OCI-LY1 (cell line): ENCODE results near the gene CACNA1B.

ENCODE experiments used
- H2AFZ ChIP-seq: fragments of 200-600 bp; sonication (generic), shearing (Covaris generic); 2 replicates; pipeline ENCODE4 v1.6.0; 2014; ENCODE audit warnings: antibody characterized with exemption, mild to moderate bottlenecking, low read length
- H3F3A ChIP-seq: fragments of 200-600 bp; sonication (generic), shearing (Covaris generic); 2 replicates; pipeline ENCODE4 v1.6.0; 2014; ENCODE audit warnings: mild to moderate bottlenecking, antibody characterized with exemption, low read length, moderate library complexity; ENCODE audit not compliant: insufficient read depth
- H3K27ac ChIP-seq: fragments of 200-600 bp; sonication (generic); 2 replicates; pipeline ENCODE4 v1.5.1; 2014; ENCODE audit warnings: low read length, mixed run types, mild to moderate bottlenecking, low read depth; ENCODE audit not compliant: poor library complexity, severe bottlenecking
- H3K27me3 ChIP-seq: fragments of 200-600 bp; sonication (generic); 2 replicates; pipeline ENCODE4 v1.6.0; 2014; ENCODE audit warnings: antibody characterized with exemption, mild to moderate bottlenecking, low read length, moderate library complexity; ENCODE audit not compliant: insufficient read depth
- H3K36me3 ChIP-seq: fragments of 200-600 bp; sonication (generic); 2 replicates; pipeline ENCODE4 v1.6.1; 2014; ENCODE audit warnings: mild to moderate bottlenecking, antibody characterized with exemption, low read length, moderate library complexity, mixed read lengths; ENCODE audit not compliant: insufficient read depth
- H3K4me1 ChIP-seq: fragments of 200-600 bp; sonication (generic); 2 replicates; pipeline ENCODE4 v1.5.1; 2014; ENCODE audit warnings: mild to moderate bottlenecking, low read length, moderate library complexity; ENCODE audit not compliant: insufficient read depth, severe bottlenecking
- H3K4me2 ChIP-seq: fragments of 200-600 bp; sonication (generic), shearing (Covaris generic); 2 replicates; pipeline ENCODE4 v1.6.1; 2014; ENCODE audit warnings: low read length
- H3K4me3 ChIP-seq: fragments of 200-600 bp; sonication (generic); 2 replicates; pipeline ENCODE4 v1.5.1; 2014; ENCODE audit warnings: low read length, low read depth, mild to moderate bottlenecking, mixed read lengths; ENCODE audit not compliant: poor library complexity, severe bottlenecking
- H3K79me2 ChIP-seq: fragments of 200-600 bp; shearing (Covaris generic); 2 replicates; pipeline ENCODE4 v1.6.1; 2016; ENCODE audit warnings: mixed run types, low read length, mixed read lengths; ENCODE audit not compliant: insufficient read depth
- H3K9ac ChIP-seq: fragments of 200-600 bp; sonication (generic), shearing (Covaris generic); 2 replicates; pipeline ENCODE4 v1.6.1; 2014; ENCODE audit warnings: mild to moderate bottlenecking, low read length, mixed read lengths
- H3K9me2 ChIP-seq: fragments of 200-600 bp; sonication (generic), shearing (Covaris generic); 2 replicates; pipeline ENCODE4 v1.6.1; 2014; ENCODE audit warnings: low read depth, mild to moderate bottlenecking, low read length, mixed read lengths
- H3K9me3 ChIP-seq: fragments of 200-600 bp; shearing (Covaris generic); 2 replicates; pipeline ENCODE4 v1.6.1; 2014; ENCODE audit warnings: low read length, mixed read lengths
- H4K20me1 ChIP-seq: fragments of 200-600 bp; sonication (generic), shearing (Covaris generic); 2 replicates; pipeline ENCODE4 v1.6.0; 2016; ENCODE audit warnings: mild to moderate bottlenecking, low read length; ENCODE audit not compliant: insufficient read depth
- CTCF ChIP-seq: fragments of 200-600 bp; sonication (generic), shearing (Covaris generic); IDR thresholded peaks from 2 replicates; pipeline ENCODE4 v1.5.1; 2017; ENCODE audit warnings: mild to moderate bottlenecking, antibody characterized with exemption, low read length, moderate library complexity, mixed read lengths
- EZH2 ChIP-seq: fragments of 200-600 bp; sonication (generic), shearing (Covaris generic); IDR thresholded peaks from 2 replicates; pipeline ENCODE4 v1.8.0; 2017; ENCODE audit warnings: borderline replicate concordance, mixed run types, mild to moderate bottlenecking, antibody characterized with exemption, low read length, moderate library complexity, mixed read lengths

CACNA1B gene

GRCh38 chr9:138121438-138122050 is 244.0 kb downstream of the CACNA1B start:
- no peaks in the 10 kb centered on the region for H3K4me1 ChIP-seq
- H3K27ac ChIP-seq = no peak overlapping the region
- H3K9me2 ChIP-seq = no peaks in the 10 kb centered on the region
- no peaks in the 10 kb centered on the region for H3K36me3 ChIP-seq
- H3F3A ChIP-seq = no peaks in the 10 kb centered on the region
- no peaks in the 10 kb centered on the region for H3K79me2 ChIP-seq
- H4K20me1 ChIP-seq = no peaks in the 10 kb centered on the region
- TF ChIP-seq CTCF (no peak), EZH2 (no peak)
- no peak overlapping the region for H2AFZ ChIP-seq
- no peak overlapping the region for H3K4me3 ChIP-seq
- no peaks in the 10 kb centered on the region; the same call in 1 of the 2 replicates for H3K27me3 ChIP-seq
- H3K4me2 ChIP-seq = no peak overlapping the region
- H3K9me3 ChIP-seq = no peaks in the 10 kb centered on the region
- no peak overlapping the region for H3K9ac ChIP-seq

- H3K36me3 ChIP-seq = no peaks in the 10 kb centered on the region
- H4K20me1 ChIP-seq = no peaks in the 10 kb centered on the region
- TF ChIP-seq CTCF (no peak), EZH2 (no peak)
- no peaks in the 10 kb centered on the region for H3K9me3 ChIP-seq
- no peaks in the 10 kb centered on the region for H3F3A ChIP-seq
- no peaks in the 10 kb centered on the region; the same call in 1 of the 2 replicates for H3K27me3 ChIP-seq
- H2AFZ ChIP-seq = no peak overlapping the region
- H3K27ac ChIP-seq = no peak overlapping the region
- H3K9ac ChIP-seq = no peak overlapping the region
- H3K79me2 ChIP-seq = no peaks in the 10 kb centered on the region
- no peak overlapping the region for H3K4me3 ChIP-seq
- H3K9me2 ChIP-seq = no peaks in the 10 kb centered on the region
- no peaks in the 10 kb centered on the region for H3K4me1 ChIP-seq
- no peak overlapping the region for H3K4me2 ChIP-seq
Observed at GRCh38 chr9:138122201-138122600, 244.6 kb downstream of the CACNA1B start.

- Histone ChIP-seq H3K9me2 (no peaks in the 10 kb centered on the region), H3F3A (no peaks in the 10 kb centered on the region), H3K27ac (no peak overlapping the region), H3K4me1 (no peaks in the 10 kb centered on the region), H4K20me1 (no peaks in the 10 kb centered on the region), H3K79me2 (no peaks in the 10 kb centered on the region), H3K4me3 (no peak overlapping the region), H3K36me3 (no peaks in the 10 kb centered on the region), H3K9ac (no peak overlapping the region), H3K27me3 (no peaks in the 10 kb centered on the region; the same call in 1 of the 2 replicates), H3K4me2 (no peak overlapping the region), H3K9me3 (no peaks in the 10 kb centered on the region), H2AFZ (no peak overlapping the region)
- no peak for TF ChIP-seq CTCF
- no peak for TF ChIP-seq EZH2
Observed at GRCh38 chr9:138122676-138123075, 245.1 kb downstream of the CACNA1B start.
